ENCODE data around the gene DNM3. TPM values are rescaled to one million over a fixed set of nuclear protein-coding genes. Genes with fewer than 3 reads are reported as not detected.
"Not testable (repeated sequence)": the region's sequence is repeated elsewhere in the genome, so short reads cannot be mapped to it uniquely, and the experiment has no call there.

The DNM3 gene
- total RNA-seq, 1 experiment from 2014 or later, result 1.3 TPM

DNA sequence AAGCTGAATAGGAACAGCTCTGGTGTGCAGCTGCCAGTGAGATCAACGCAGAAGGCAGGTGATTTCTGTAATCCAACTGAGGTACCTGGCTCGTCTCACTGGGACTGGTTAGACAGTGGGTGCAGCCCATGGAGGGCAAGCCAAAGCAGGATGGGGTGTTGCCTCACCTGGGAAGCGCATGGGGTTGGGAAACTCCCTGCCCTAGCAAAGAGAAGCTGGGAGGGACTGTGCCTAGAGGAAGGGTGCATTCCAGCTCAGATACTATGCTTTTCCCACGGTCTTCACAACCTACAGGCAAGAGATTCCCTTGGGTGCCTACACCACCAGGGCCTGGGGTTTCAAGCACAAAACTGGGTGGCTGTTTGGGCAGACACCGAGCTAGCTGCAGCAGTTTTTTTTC, 183.2 kb downstream of the DNM3 start:
- DNase-seq (ENCODE audit: low spot score), result no peak

- DNase-seq (ENCODE audit: low spot score), result not testable (repeated sequence)
Measured at GRCh38 chr1:172024944-172025738, 183.8 kb downstream of the DNM3 start.

GRCh38 chr1:172040466-172040865, 199.2 kb downstream of the DNM3 start:
- DNase-seq (ENCODE audit: low spot score), result peak; percentile 65

- DNase-seq (ENCODE audit: low spot score), result no peak
Measured at GRCh38 chr1:172041102-172041501, 199.8 kb downstream of the DNM3 start.

DNA sequence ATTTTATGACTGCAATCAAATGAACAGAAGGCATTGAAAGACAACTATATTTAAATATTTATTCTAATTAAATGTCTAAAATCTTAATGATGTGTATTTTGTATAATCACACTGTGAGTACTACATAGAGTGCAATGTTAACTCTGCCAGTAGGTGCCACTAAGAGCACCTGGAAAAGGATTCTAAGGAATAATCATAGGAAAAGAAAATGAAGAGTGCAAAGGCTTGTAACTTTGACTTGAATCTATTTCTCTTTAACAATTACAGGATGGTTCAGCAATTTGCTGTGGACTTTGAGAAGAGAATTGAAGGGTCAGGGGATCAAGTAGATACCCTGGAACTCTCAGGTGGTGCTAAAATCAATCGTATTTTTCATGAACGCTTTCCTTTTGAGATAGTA, 200.4 kb downstream of the DNM3 start:
- DNase-seq (ENCODE audit: low spot score), result peak; percentile 30

- DNase-seq (ENCODE audit: low spot score), result no peak
Measured at GRCh38 chr1:172043900-172044299, 202.6 kb downstream of the DNM3 start.

DNA sequence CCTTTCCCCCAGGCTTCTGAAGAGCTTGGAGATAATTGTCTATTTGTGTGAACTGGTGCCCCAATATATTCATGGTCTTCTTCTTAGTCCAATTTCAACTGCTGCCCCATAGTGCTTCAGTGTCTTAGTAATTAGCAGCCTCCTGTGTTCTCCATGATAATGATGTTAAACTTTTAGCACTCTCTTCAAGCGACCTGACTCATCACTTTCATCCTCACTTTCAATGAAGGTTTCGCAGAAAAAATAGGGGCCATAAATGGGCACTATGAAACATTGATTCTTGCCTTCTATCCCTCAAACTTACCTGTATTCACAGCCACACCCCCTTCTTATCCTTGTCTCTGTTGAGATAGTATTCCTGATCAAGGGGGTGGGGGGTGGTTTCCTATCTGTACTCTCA, 210.6 kb downstream of the DNM3 start:
- DNase-seq (ENCODE audit: low spot score), result no peak

GRCh38 chr1:172054172-172054571, 212.9 kb downstream of the DNM3 start:
- DNase-seq (ENCODE audit: low spot score), result no peak

- not testable (repeated sequence) for DNase-seq (ENCODE audit: low spot score)
Measured at GRCh38 chr1:172055816-172056419, 214.6 kb downstream of the DNM3 start.

DNA sequence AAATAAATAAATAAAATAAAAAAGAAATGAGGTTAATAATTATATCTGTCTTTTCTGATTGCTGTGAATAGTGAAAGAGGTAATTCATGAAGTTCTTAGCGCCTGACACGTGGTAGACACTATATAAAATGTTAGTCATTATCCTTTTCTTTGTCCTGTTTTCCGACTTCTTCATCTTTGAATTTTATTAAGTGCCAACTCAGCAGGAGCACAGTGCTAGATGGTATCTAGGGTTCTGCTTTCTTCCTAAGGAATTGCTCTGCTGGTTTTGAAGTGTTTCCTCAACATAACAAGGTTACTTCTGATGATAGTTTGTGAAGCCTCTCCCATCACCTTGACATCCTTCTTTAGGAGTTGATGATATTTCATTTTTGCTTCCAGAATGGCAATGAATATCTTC, 227.0 kb downstream of the DNM3 start:
- DNase-seq (ENCODE audit: low spot score), result no peak

GRCh38 chr1:172069051-172069450, 227.8 kb downstream of the DNM3 start:
- DNase-seq (ENCODE audit: low spot score), result no peak

- DNase-seq (ENCODE audit: low spot score), result no peak
Measured at GRCh38 chr1:172069534-172069933, 228.2 kb downstream of the DNM3 start.

DNA sequence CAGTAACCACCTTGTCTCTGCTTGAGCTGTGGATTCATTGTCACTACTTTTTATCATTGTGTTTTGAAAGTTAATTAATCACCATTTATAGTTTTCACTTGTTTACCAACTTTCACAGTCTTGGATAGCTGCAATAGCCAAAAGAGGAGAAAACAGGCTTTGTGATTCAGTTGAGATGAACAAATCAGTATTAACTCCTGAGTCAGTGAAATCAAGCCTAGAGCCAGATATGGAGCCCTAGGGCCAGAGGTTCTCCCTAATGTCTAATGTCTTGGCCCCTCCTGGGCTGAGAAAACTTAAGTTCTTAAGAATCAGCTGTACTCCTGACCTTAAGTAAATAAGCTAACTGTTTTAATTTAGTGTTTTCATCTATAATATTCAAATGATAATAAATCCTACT, 228.8 kb downstream of the DNM3 start:
- no peak for DNase-seq (ENCODE audit: low spot score)

GRCh38 chr1:172071746-172072145, 230.4 kb downstream of the DNM3 start:
- DNase-seq (ENCODE audit: low spot score), result no peak

DNA sequence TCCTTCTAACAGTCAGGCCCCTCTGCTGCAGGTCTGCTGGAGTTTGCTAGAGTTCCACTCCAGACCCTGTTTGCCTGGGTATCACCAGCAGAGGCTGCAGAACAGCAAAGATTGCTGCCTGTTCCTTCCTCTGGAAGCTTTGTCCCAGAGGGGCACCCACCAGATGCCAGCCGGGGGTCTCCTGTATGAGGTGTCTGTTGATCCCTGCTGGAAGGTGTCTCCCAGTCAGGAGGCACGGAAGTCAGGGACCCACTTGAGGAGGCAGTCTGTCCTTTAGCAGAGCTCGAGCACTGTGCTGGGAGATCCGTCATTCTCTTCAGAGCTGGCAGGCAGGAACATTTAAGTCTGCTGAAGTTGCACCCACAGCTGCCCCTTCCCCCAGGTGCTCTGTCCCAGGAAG, 238.6 kb downstream of the DNM3 start:
- DNase-seq (ENCODE audit: low spot score), result not testable (repeated sequence)

- DNase-seq (ENCODE audit: low spot score), result no peak
Measured at GRCh38 chr1:172083191-172083590, 241.9 kb downstream of the DNM3 start.

GRCh38 chr1:172084876-172085275, 243.6 kb downstream of the DNM3 start:
- no peak for DNase-seq (ENCODE audit: low spot score)

DNA sequence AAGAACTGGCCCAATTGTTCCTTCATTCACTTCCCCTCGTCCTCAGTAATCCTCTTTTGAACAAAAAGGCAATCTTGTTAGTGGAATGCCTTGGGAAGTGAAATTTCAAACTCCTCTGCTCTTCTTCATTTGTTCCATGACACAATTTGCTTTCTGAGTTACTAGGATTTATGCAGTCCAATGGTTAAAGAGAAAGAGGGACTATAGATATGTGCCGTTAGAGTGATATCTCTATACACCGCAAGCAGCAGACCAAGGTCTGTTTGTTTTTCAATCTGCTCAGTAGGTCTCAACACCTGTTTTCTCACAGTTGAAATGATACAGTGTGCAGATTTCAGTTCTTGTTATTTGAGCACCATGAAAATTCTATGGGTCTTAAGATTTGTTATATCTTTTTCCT, 244.0 kb downstream of the DNM3 start:
- DNase-seq (ENCODE audit: low spot score), result no peak

DNA sequence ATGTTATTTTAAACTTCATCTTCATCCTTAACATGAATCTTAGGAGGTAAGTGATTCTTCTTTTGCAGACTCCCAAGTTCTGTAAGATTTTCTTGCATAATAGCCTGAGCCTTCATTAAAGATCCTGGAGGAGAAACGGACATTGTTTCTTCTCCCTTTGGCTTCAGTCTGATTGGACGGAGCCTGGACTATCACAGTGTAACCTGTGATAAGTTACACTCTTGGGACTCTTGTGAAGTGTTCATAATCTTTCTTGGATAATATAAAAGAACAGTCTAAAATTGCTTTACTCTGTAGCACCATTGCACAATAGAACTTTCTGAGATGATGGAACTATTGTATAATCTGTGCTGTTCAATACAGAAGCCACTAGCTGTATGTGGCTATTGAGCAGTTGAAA, 244.8 kb downstream of the DNM3 start:
- DNase-seq (ENCODE audit: low spot score), result no peak

- no peak for DNase-seq (ENCODE audit: low spot score)
Measured at GRCh38 chr1:172088256-172088655, 247.0 kb downstream of the DNM3 start.

GRCh38 chr1:172089768-172090510, 248.6 kb downstream of the DNM3 start:
- DNase-seq (ENCODE audit: low spot score), result peak; percentile 76

- DNase-seq (ENCODE audit: low spot score), result no peak
Measured at GRCh38 chr1:172090511-172090817, 249.2 kb downstream of the DNM3 start.

- DNase-seq (ENCODE audit: low spot score), result no peak
Measured at GRCh38 chr1:172095846-172096245, 254.5 kb downstream of the DNM3 start.
